ENCODE data around the gene ACTMAP. TPM values are rescaled to one million over a fixed set of nuclear protein-coding genes. Genes with fewer than 3 reads are reported as not detected.
A peak's percentile ranks its signal among the peaks of the same experiment; 100 is the strongest.

The ACTMAP gene
- total RNA-seq, 2 donors from 2014 or later, result 0.68 to 1.1 TPM

DNA sequence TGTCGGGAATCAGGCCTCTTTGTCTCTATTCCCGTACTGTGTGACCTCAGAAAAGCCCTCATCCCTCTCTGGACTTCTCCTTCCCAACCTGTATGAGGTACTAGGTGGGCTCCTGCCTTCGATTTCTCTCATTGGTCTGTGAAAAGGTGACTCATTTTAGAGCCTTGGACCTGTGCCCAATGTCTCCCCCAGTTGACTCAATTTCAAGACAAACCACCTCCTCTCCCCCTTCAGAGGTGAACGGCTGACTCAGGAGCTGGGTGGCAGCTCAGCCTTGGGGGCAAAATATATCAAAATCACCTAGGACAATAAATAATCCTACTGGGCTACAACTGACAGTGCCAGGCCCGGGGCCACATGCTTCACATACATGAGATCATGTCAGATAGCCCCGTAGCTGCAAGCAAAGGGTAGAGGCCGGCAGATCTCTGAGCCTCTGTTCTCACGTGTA is 34.2 kb downstream of the ACTMAP start:
- DNase-seq (ENCODE audit: low spot score), result peak; percentile 78
- Histone ChIP-seq H3K27ac (peak overlapping the region; percentile 99), H3K36me3 (no peaks in the 10 kb centered on the region), H3K9me3 (no peaks in the 10 kb centered on the region), H3K27me3 (replicated peaks; ENCODE audit: insufficient read depth) (no peaks in the 10 kb centered on the region), H3K4me1 (ENCODE audit: control insufficient read depth in 1 of 2, low read depth in 2 of 2) (peaks cover 13 to 40% of the 10 kb centered on the region in 2 donors), H3K4me3 (peak overlapping the region; percentile 87)
- ATAC-seq (ENCODE audit: insufficient number of reproducible peaks, low FRiP score, low read depth), result peak; percentile 7
- no peak for TF ChIP-seq CTCF (IDR thresholded peaks at IDR 0.05)

- Histone ChIP-seq H3K4me3 (peak overlapping the region; percentile 87), H3K36me3 (peaks cover 10% of the 10 kb centered on the region), H3K27me3 (replicated peaks; ENCODE audit: insufficient read depth) (no peaks in the 10 kb centered on the region), H3K9me3 (no peaks in the 10 kb centered on the region), H3K4me1 (ENCODE audit: control insufficient read depth in 1 of 2, low read depth in 2 of 2) (peaks cover 6 to 26% of the 10 kb centered on the region in 2 donors), H3K27ac (peak overlapping the region; percentile 99)
- no peak for TF ChIP-seq CTCF (IDR thresholded peaks at IDR 0.05)
- ATAC-seq (ENCODE audit: insufficient number of reproducible peaks, low FRiP score, low read depth) (peak; percentile 44), DNase-seq (ENCODE audit: low spot score) (peak; percentile 80)
Measured at GRCh38 chr19:40714441-40715299, 35.6 kb downstream of the ACTMAP start.

GRCh38 chr19:40713939-40714338 is 36.3 kb downstream of the ACTMAP start:
- ATAC-seq (ENCODE audit: insufficient number of reproducible peaks, low FRiP score, low read depth) (no peak), DNase-seq (ENCODE audit: low spot score) (no peak)
- Histone ChIP-seq H3K9me3 (no peaks in the 10 kb centered on the region), H3K36me3 (peaks cover 11% of the 10 kb centered on the region), H3K27me3 (replicated peaks; ENCODE audit: insufficient read depth) (no peaks in the 10 kb centered on the region), H3K4me3 (peak overlapping the region; percentile 87), H3K4me1 (ENCODE audit: control insufficient read depth in 1 of 2, low read depth in 2 of 2) (peaks cover 6 to 22% of the 10 kb centered on the region in 2 donors), H3K27ac (peak overlapping the region; percentile 99)
- no peak for TF ChIP-seq CTCF (IDR thresholded peaks at IDR 0.05)

DNA sequence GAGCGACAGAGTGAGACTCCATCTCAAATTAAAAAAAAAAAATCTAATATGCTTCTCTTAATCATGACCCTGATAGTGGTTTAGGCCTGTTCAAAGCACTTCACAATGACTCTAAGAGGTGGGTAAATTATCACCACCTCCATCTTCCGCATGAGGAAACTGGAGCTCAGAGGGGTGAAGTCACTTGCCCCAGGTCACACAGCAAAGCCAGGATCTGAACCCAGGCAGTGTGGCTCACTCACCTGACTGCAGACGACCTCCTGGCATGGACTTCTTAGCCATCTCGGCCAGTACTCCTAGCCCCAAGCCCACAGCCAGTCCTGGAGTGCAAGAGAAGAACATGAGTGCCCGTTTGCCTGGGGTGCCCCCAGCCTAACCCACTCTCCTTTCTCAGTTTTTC is 40.5 kb downstream of the ACTMAP start:
- H3K36me3 ChIP-seq, result peaks cover 26% of the 10 kb centered on the region
- ATAC-seq (ENCODE audit: insufficient number of reproducible peaks, low FRiP score, low read depth), result no peak

More for the DNA sequence above, 40.5 kb downstream of the ACTMAP start:
- H3K4me3 ChIP-seq, result no peak overlapping the region
- no peak overlapping the region for H3K27ac ChIP-seq
- no peak for DNase-seq (ENCODE audit: low spot score)
- no peak for TF ChIP-seq CTCF (IDR thresholded peaks at IDR 0.05)
- no peaks in the 10 kb centered on the region for H3K27me3 ChIP-seq (replicated peaks; ENCODE audit: insufficient read depth)
- H3K4me1 ChIP-seq (ENCODE audit: control insufficient read depth in 1 of 2, low read depth in 2 of 2), result peaks cover 6 to 10% of the 10 kb centered on the region in 2 donors
- no peaks in the 10 kb centered on the region for H3K9me3 ChIP-seq
